MCF 10A (cell line): ENCODE data around the gene KNTC1. TPM values are rescaled to one million over a fixed set of nuclear protein-coding genes. Genes with fewer than 3 reads are reported as not detected.

Experiments used
- BruUV-seq: library from RNA; stranded (reverse); fragments of 400-500 nt; replicated peaks from 2 replicates; lab custom pipeline; 2021; lab: Mats Ljungman, UMichigan
- CTCF ChIA-PET: fragments of 300-600 bp; sonication (Branson Sonifier 250); formaldehyde crosslinking; extraction: SDS; loops from one replicate; lab custom pipeline; 2021; ENCODE audit warnings: antibody characterized with exemption, inconsistent platforms; lab: Yijun Ruan, JAX
- POLR2A ChIA-PET: fragments of 300-600, 350-650 bp; sonication (Branson Sonifier 250); formaldehyde crosslinking; extraction: SDS; loops from one replicate; lab custom pipeline; 2020; ENCODE audit warnings: antibody characterized with exemption, inconsistent platforms; lab: Yijun Ruan, JAX
- DNase-seq: peaks from one replicate; pipeline ENCODE4 v3.0.0-alpha.2; 2018; ENCODE audit not compliant: unreplicated experiment
- H3K27ac Mint-ChIP-seq: one replicate; pipeline ENCODE4 v1.8.0; 2022; ENCODE audit warnings: mild to moderate bottlenecking, low read depth, mixed read lengths; ENCODE audit not compliant: unreplicated experiment
- H3K27me3 Mint-ChIP-seq: one replicate; pipeline ENCODE4 v1.8.0; 2022; ENCODE audit warnings: mixed read lengths; ENCODE audit not compliant: insufficient read depth, unreplicated experiment
- H3K36me3 Mint-ChIP-seq: one replicate; pipeline ENCODE4 v1.8.0; 2022; ENCODE audit warnings: mild to moderate bottlenecking, moderate library complexity, mixed read lengths; ENCODE audit not compliant: insufficient read depth, unreplicated experiment
- H3K4me1 Mint-ChIP-seq: one replicate; pipeline ENCODE4 v1.8.0; 2022; ENCODE audit warnings: mixed read lengths; ENCODE audit not compliant: insufficient read depth, unreplicated experiment
- H3K4me3 Mint-ChIP-seq: one replicate; pipeline ENCODE4 v1.8.0; 2022; ENCODE audit warnings: mild to moderate bottlenecking, moderate library complexity, mixed read lengths; ENCODE audit not compliant: unreplicated experiment
- H3K9me3 Mint-ChIP-seq: one replicate; pipeline ENCODE4 v1.8.0; 2022; ENCODE audit warnings: mixed read lengths; ENCODE audit not compliant: unreplicated experiment
- CTCF ChIP-seq: fragments of 200-600 bp; IDR thresholded peaks from one replicate; pipeline ENCODE4 v1.8.0; 2022; ENCODE audit warnings: antibody characterized with exemption, mild to moderate bottlenecking; ENCODE audit not compliant: unreplicated experiment
- intact Hi-C: fragments of 100-400 bp; cut with micrococcal nuclease; formaldehyde crosslinking; loops from 2 replicates; pipeline ENCODE4 v1.14.1; 2022
- total RNA-seq: library from RNA; stranded (reverse); gene quantifications from 2 replicates; pipeline ENCODE4 v1.2.3, GENCODE V29; 2022

Gene KNTC1
- total RNA-seq, 1 experiment from 2014 or later: 26.1 TPM

GRCh38 chr12:122499991-122500684, 26.9 kb upstream of the KNTC1 start:
- BruUV-seq: TSS peak; percentile 38
- H3K27ac Mint-ChIP-seq: peak overlapping the region; percentile 96
- no peaks in the 10 kb centered on the region for H3K27me3 Mint-ChIP-seq
- H3K9me3 Mint-ChIP-seq: no peaks in the 10 kb centered on the region
- peak overlapping the region; percentile 93 for H3K4me3 Mint-ChIP-seq
- H3K36me3 Mint-ChIP-seq: peaks cover 54% of the 10 kb centered on the region
- ChIA-PET CTCF (interaction anchor here (0.5 to 4.7 kb wide), 7 partner anchors 11 to 1094 kb away, joined by 3 to 27 read pairs (median 3); no protein-coding TSS in a partner anchor), POLR2A (interaction anchor here (0.6 to 11.3 kb wide), 27 partner anchors 9 to 940 kb away, joined by 3 to 271 read pairs (median 5); partner anchors contain the start of genes ABCB9, CLIP1, DIABLO and KNTC1)
- H3K4me1 Mint-ChIP-seq: peaks cover 11% of the 10 kb centered on the region
- DNase-seq: peak; percentile 79
- intact Hi-C loops: loop anchor here (1.0 to 2.0 kb wide), 3 partner anchors 19 to 100 kb away; partner anchors contain the start of gene CLIP1
- TF ChIP-seq CTCF: no peak

- Mint-ChIP-seq H3K9me3 (no peaks in the 10 kb centered on the region), H3K4me1 (peaks cover 11% of the 10 kb centered on the region), H3K36me3 (peaks cover 56% of the 10 kb centered on the region), H3K27me3 (no peaks in the 10 kb centered on the region), H3K4me3 (peak within 1 kb of the TSS; percentile 93), H3K27ac (peak within 1 kb of the TSS; percentile 96)
- intact Hi-C loops: loop anchor here (1.0 to 2.0 kb wide), 3 partner anchors 18 to 101 kb away; partner anchors contain the start of gene CLIP1
- peak; percentile 99 for DNase-seq
- ChIA-PET POLR2A (interaction anchor here (0.5 to 11.3 kb wide), 25 partner anchors 9 to 939 kb away, joined by 3 to 271 read pairs (median 5); partner anchors contain the start of genes ABCB9, CLIP1, DIABLO and KNTC1), CTCF (interaction anchor here (0.5 to 4.7 kb wide), 6 partner anchors 10 to 1094 kb away, joined by 3 to 27 read pairs (median 4); no protein-coding TSS in a partner anchor)
- BruUV-seq: TSS peak; percentile 75
- TF ChIP-seq CTCF: no peak
Measured at GRCh38 chr12:122500685-122501488, 26.2 kb upstream of the KNTC1 start, which contains the start of gene ZCCHC8. Gene ZCCHC8 (minus strand): TSS chr12:122500932. CDS start chr12:122500840, 92 bp downstream.

GRCh38 chr12:122501489-122501989, 25.5 kb upstream of the KNTC1 start:
- H3K9me3 Mint-ChIP-seq: no peaks in the 10 kb centered on the region
- H3K27me3 Mint-ChIP-seq: no peaks in the 10 kb centered on the region
- no TSS peak for BruUV-seq
- TF ChIP-seq CTCF: no peak
- H3K4me3 Mint-ChIP-seq: peak overlapping the region; percentile 93
- CTCF ChIA-PET: interaction anchor here (1.0 to 4.7 kb wide), 3 partner anchors 24 to 102 kb away, joined by 4 to 27 read pairs (median 4); no protein-coding TSS in a partner anchor
- no peak for DNase-seq
- intact Hi-C loops: loop anchor here (2.0 kb wide), 2 partner anchors 17 to 79 kb away; partner anchors contain the start of gene CLIP1
- peak overlapping the region; percentile 96 for H3K27ac Mint-ChIP-seq
- H3K36me3 Mint-ChIP-seq: peaks cover 63% of the 10 kb centered on the region
- POLR2A ChIA-PET: interaction anchor here (0.5 to 11.3 kb wide), 16 partner anchors 10 to 464 kb away, joined by 3 to 271 read pairs (median 6); partner anchors contain the start of genes CLIP1, KNTC1, RSRC2 and VPS33A
- peaks cover 14% of the 10 kb centered on the region for H3K4me1 Mint-ChIP-seq
